Naive thymus-derived CD8-positive, alpha-beta T cell (primary cell): ENCODE measurements around the gene MYO1E. TPM values are rescaled to one million over a fixed set of nuclear protein-coding genes. Genes with fewer than 3 reads are reported as not detected.

ENCODE experiments used
- ATAC-seq, 2 donors: fragments of 150-1000 bp; cut with Tn5 transposase in 1 of 2; sonication (Bioruptor Pico), chemical (Tn5 transposase) in 1 of 2; 1 replicate in 1 of 2; 2 replicates in 1 of 2; pipeline ENCODE4 v1.10.0; 2021; ENCODE audit warnings: mild to moderate bottlenecking in 2 of 2, moderate library complexity in 2 of 2
- POLR2A ChIA-PET: fragments of 350-600 bp; sonication (Branson Sonifier 250); formaldehyde crosslinking; loops from one replicate; lab custom pipeline; 2021; ENCODE audit warnings: antibody characterized with exemption; lab: Charles Lee
- DNase-seq, 10 donors: peaks; one replicate each; pipeline versions ENCODE4 v3.0.0 to v3.0.0-alpha.2; 2020 to 2022
- H3K27ac Mint-ChIP-seq, 10 donors: one replicate each; pipeline ENCODE4 v1.8.0; 2020 to 2022; ENCODE audit warnings: mild to moderate bottlenecking in 10 of 10, mixed read lengths in 10 of 10, moderate library complexity in 4 of 10, inconsistent platforms in 1 of 10
- H3K27me3 Mint-ChIP-seq, 5 donors: one replicate each; pipeline ENCODE4 v1.8.0; 2021 to 2022; ENCODE audit warnings: mixed read lengths in 5 of 5
- H3K36me3 Mint-ChIP-seq, 3 donors: one replicate each; pipeline ENCODE4 v1.8.0; 2020 to 2022; ENCODE audit warnings: mixed read lengths in 3 of 3, mild to moderate bottlenecking in 2 of 3, inconsistent platforms in 1 of 3
- H3K4me1 Mint-ChIP-seq, 4 donors: one replicate each; pipeline ENCODE4 v1.8.0; 2021 to 2022; ENCODE audit warnings: mixed read lengths in 4 of 4
- H3K4me3 Mint-ChIP-seq, 10 donors: one replicate each; pipeline ENCODE4 v1.8.0; 2020 to 2022; ENCODE audit warnings: mild to moderate bottlenecking in 10 of 10, mixed read lengths in 10 of 10, moderate library complexity in 6 of 10, inconsistent platforms in 1 of 10
- H3K9me3 Mint-ChIP-seq, 9 donors: one replicate each; pipeline ENCODE4 v1.8.0; 2020 to 2022; ENCODE audit warnings: mixed read lengths in 9 of 9, mild to moderate bottlenecking in 3 of 9, inconsistent platforms in 1 of 9, moderate library complexity in 1 of 9
- polyA plus RNA-seq, 3 donors: library from polyadenylated mRNA; unstranded; fragments of 300-500 nt; fragmentation: Illumina TruSeq; gene quantifications; one replicate each; pipeline ENCODE4 v1.2.3, GENCODE V29; 2021
- total RNA-seq, 8 experiments: library from RNA in 2 of 8; stranded (reverse) in 2 of 8; gene quantifications; one replicate each; pipeline ENCODE4 v1.2.3 and lab custom pipeline; 2021 to 2026

Gene MYO1E
- total and polyA plus RNA-seq, 5 experiments from 2014 or later: 0.53 to 7.4 (median 3.4) TPM; not detected in 1

GRCh38 chr15:59279023-59279422 lies 93.6 kb downstream of the MYO1E start:
- POLR2A ChIA-PET: no interaction called here
- Mint-ChIP-seq H3K27ac (no peak overlapping the region), H3K36me3 (no peaks in the 10 kb centered on the region), H3K4me1 (peaks cover 0 to 23% (median 3%) of the 10 kb centered on the region in 4 donors), H3K4me3 (no peak overlapping the region), H3K9me3 (no peaks in the 10 kb centered on the region), H3K27me3 (peaks cover 0 to 8% (median 0%) of the 10 kb centered on the region in 5 donors)
- ATAC-seq (no peak), DNase-seq (no peak)

- peak overlapping the region in 1 of 10 donors; percentile 41 for H3K27ac Mint-ChIP-seq
- H3K4me1 Mint-ChIP-seq: peaks cover 0 to 26% (median 2%) of the 10 kb centered on the region in 4 donors
- ATAC-seq (no peak), DNase-seq (no peak)
- H3K9me3 Mint-ChIP-seq: no peaks in the 10 kb centered on the region
- H3K4me3 Mint-ChIP-seq: no peak overlapping the region
- peaks cover 0 to 8% (median 0%) of the 10 kb centered on the region in 5 donors for H3K27me3 Mint-ChIP-seq
- POLR2A ChIA-PET: no interaction called here
- H3K36me3 Mint-ChIP-seq: no peaks in the 10 kb centered on the region
Observed at GRCh38 chr15:59278120-59278519, 94.6 kb downstream of the MYO1E start.

GRCh38 chr15:59276225-59277178 lies 96.2 kb downstream of the MYO1E start:
- DNase-seq (no peak), ATAC-seq (no peak)
- Mint-ChIP-seq H3K27me3 (peaks cover 0 to 8% (median 0%) of the 10 kb centered on the region in 5 donors), H3K27ac (peak overlapping the region in 1 of 10 donors; percentile 14), H3K9me3 (no peaks in the 10 kb centered on the region), H3K4me3 (no peak overlapping the region), H3K36me3 (no peaks in the 10 kb centered on the region), H3K4me1 (peaks cover 0 to 19% (median 0%) of the 10 kb centered on the region in 4 donors)
- POLR2A ChIA-PET: no interaction called here

- no peak overlapping the region for H3K27ac Mint-ChIP-seq
- H3K36me3 Mint-ChIP-seq: no peaks in the 10 kb centered on the region
- ATAC-seq (no peak), DNase-seq (no peak)
- H3K4me3 Mint-ChIP-seq: no peak overlapping the region
- peaks cover 0 to 14% (median 0%) of the 10 kb centered on the region in 4 donors for H3K4me1 Mint-ChIP-seq
- H3K27me3 Mint-ChIP-seq: peaks cover 0 to 8% (median 0%) of the 10 kb centered on the region in 5 donors
- no peaks in the 10 kb centered on the region for H3K9me3 Mint-ChIP-seq
- POLR2A ChIA-PET: interaction anchor here (0.5 kb wide), 1 partner anchor 176 kb away, joined by 3 read pairs; no protein-coding TSS in a partner anchor
Observed at GRCh38 chr15:59274126-59274970, 98.3 kb downstream of the MYO1E start.

GRCh38 chr15:59273234-59273633 lies 99.4 kb downstream of the MYO1E start:
- no peak for ATAC-seq
- Mint-ChIP-seq H3K4me3 (no peak overlapping the region), H3K27ac (no peak overlapping the region), H3K9me3 (no peaks in the 10 kb centered on the region), H3K4me1 (peaks cover 0 to 14% (median 0%) of the 10 kb centered on the region in 4 donors), H3K36me3 (no peaks in the 10 kb centered on the region), H3K27me3 (peaks cover 0 to 8% (median 0%) of the 10 kb centered on the region in 5 donors)
- POLR2A ChIA-PET: interaction anchor here (0.5 kb wide), 1 partner anchor 90 kb away, joined by 5 read pairs; no protein-coding TSS in a partner anchor
- DNase-seq: no peak

- H3K27me3 Mint-ChIP-seq: peaks cover 0 to 8% (median 0%) of the 10 kb centered on the region in 5 donors
- DNase-seq: no peak
- H3K36me3 Mint-ChIP-seq: no peaks in the 10 kb centered on the region
- no peak overlapping the region for H3K27ac Mint-ChIP-seq
- H3K9me3 Mint-ChIP-seq: no peaks in the 10 kb centered on the region
- no peak overlapping the region for H3K4me3 Mint-ChIP-seq
- H3K4me1 Mint-ChIP-seq: peaks cover 0 to 14% (median 0%) of the 10 kb centered on the region in 4 donors
- POLR2A ChIA-PET: no interaction called here
- no peak for ATAC-seq
Observed at GRCh38 chr15:59271595-59272201, 101.0 kb downstream of the MYO1E start.

GRCh38 chr15:59268852-59269407 lies 103.7 kb downstream of the MYO1E start:
- H3K27me3 Mint-ChIP-seq: peaks cover 0 to 2% (median 0%) of the 10 kb centered on the region in 5 donors
- no peak overlapping the region for H3K27ac Mint-ChIP-seq
- no peaks in the 10 kb centered on the region for H3K36me3 Mint-ChIP-seq
- POLR2A ChIA-PET: no interaction called here
- no peaks in the 10 kb centered on the region for H3K9me3 Mint-ChIP-seq
- H3K4me1 Mint-ChIP-seq: peaks cover 0 to 6% (median 0%) of the 10 kb centered on the region in 4 donors
- no peak for DNase-seq
- no peak for ATAC-seq
- no peak overlapping the region for H3K4me3 Mint-ChIP-seq

GRCh38 chr15:59268168-59268851 lies 104.4 kb downstream of the MYO1E start:
- Mint-ChIP-seq H3K27ac (no peak overlapping the region), H3K9me3 (no peaks in the 10 kb centered on the region), H3K4me3 (no peak overlapping the region), H3K4me1 (peaks cover 0 to 1% (median 0%) of the 10 kb centered on the region in 4 donors), H3K36me3 (no peaks in the 10 kb centered on the region), H3K27me3 (peaks cover 0 to 2% (median 0%) of the 10 kb centered on the region in 5 donors)
- DNase-seq (no peak), ATAC-seq (no peak)
- POLR2A ChIA-PET: no interaction called here

GRCh38 chr15:59266028-59266427 lies 106.6 kb downstream of the MYO1E start:
- ATAC-seq: no peak
- DNase-seq: no peak
- H3K4me1 Mint-ChIP-seq: peaks cover 0 to 2% (median 0%) of the 10 kb centered on the region in 4 donors
- H3K27me3 Mint-ChIP-seq: peaks cover 0 to 2% (median 0%) of the 10 kb centered on the region in 5 donors
- no peaks in the 10 kb centered on the region for H3K9me3 Mint-ChIP-seq
- no peak overlapping the region for H3K4me3 Mint-ChIP-seq
- POLR2A ChIA-PET: interaction anchor here (0.7 kb wide), 1 partner anchor 21 kb away, joined by 3 read pairs; no protein-coding TSS in a partner anchor
- H3K27ac Mint-ChIP-seq: no peak overlapping the region
- no peaks in the 10 kb centered on the region for H3K36me3 Mint-ChIP-seq

GRCh38 chr15:59262316-59262715 lies 110.4 kb downstream of the MYO1E start:
- no peaks in the 10 kb centered on the region for H3K27me3 Mint-ChIP-seq
- H3K4me1 Mint-ChIP-seq: peaks cover 0 to 2% (median 0%) of the 10 kb centered on the region in 4 donors
- POLR2A ChIA-PET: no interaction called here
- no peak overlapping the region for H3K27ac Mint-ChIP-seq
- H3K9me3 Mint-ChIP-seq: no peaks in the 10 kb centered on the region
- no peak for ATAC-seq
- no peaks in the 10 kb centered on the region for H3K36me3 Mint-ChIP-seq
- H3K4me3 Mint-ChIP-seq: no peak overlapping the region
- DNase-seq: no peak

GRCh38 chr15:59260090-59260489 lies 112.6 kb downstream of the MYO1E start:
- ATAC-seq: no peak
- no peak overlapping the region for H3K4me3 Mint-ChIP-seq
- H3K4me1 Mint-ChIP-seq: peaks cover 0 to 12% (median under 1%) of the 10 kb centered on the region in 4 donors
- POLR2A ChIA-PET: no interaction called here
- no peak overlapping the region for H3K27ac Mint-ChIP-seq
- no peak for DNase-seq
- H3K9me3 Mint-ChIP-seq: no peaks in the 10 kb centered on the region
- no peaks in the 10 kb centered on the region for H3K27me3 Mint-ChIP-seq
- no peaks in the 10 kb centered on the region for H3K36me3 Mint-ChIP-seq
